HG03575 (cell line): ENCODE measurements around the gene AQP12B.
"Not testable (repeated sequence)": the region's sequence is repeated elsewhere in the genome, so short reads cannot be mapped to it uniquely, and the experiment has no call there.

Source experiments
- ATAC-seq: cut with Tn5 transposase; IDR thresholded peaks from one replicate; pipeline ENCODE4 v1.9.1; 2021; ENCODE audit not compliant: unreplicated experiment, insufficient number of reproducible peaks, low FRiP score; ENCODE audit errors: extremely low read depth

The AQP12B gene

GRCh38 chr2:240662681-240663080 is 20.0 kb downstream of the AQP12B start:
- no peak for ATAC-seq

- ATAC-seq = not testable (repeated sequence)
Measured at GRCh38 chr2:240659883-240660282, 22.8 kb downstream of the AQP12B start.

- no peak for ATAC-seq
Measured at GRCh38 chr2:240655931-240656886, 26.5 kb downstream of the AQP12B start.

- no peak for ATAC-seq
Measured at GRCh38 chr2:240651185-240651584, 31.5 kb downstream of the AQP12B start.

- ATAC-seq = no peak
Measured at GRCh38 chr2:240650254-240650965, 32.3 kb downstream of the AQP12B start.

- no peak for ATAC-seq
Measured at GRCh38 chr2:240649331-240649730, 33.4 kb downstream of the AQP12B start.

GRCh38 chr2:240648650-240649275 is 33.9 kb downstream of the AQP12B start:
- no peak for ATAC-seq

GRCh38 chr2:240648155-240648649 is 34.5 kb downstream of the AQP12B start:
- ATAC-seq = no peak

GRCh38 chr2:240647503-240648154 is 35.1 kb downstream of the AQP12B start:
- no peak for ATAC-seq

GRCh38 chr2:240646900-240647502 is 35.7 kb downstream of the AQP12B start:
- no peak for ATAC-seq

GRCh38 chr2:240646176-240646899 is 36.3 kb downstream of the AQP12B start:
- no peak for ATAC-seq

- no peak for ATAC-seq
Measured at GRCh38 chr2:240645801-240646175, 36.9 kb downstream of the AQP12B start.

GRCh38 chr2:240645346-240645745 is 37.3 kb downstream of the AQP12B start:
- ATAC-seq = no peak

GRCh38 chr2:240644859-240645301 is 37.8 kb downstream of the AQP12B start:
- ATAC-seq = no peak

- no peak for ATAC-seq
Measured at GRCh38 chr2:240644171-240644651, 38.5 kb downstream of the AQP12B start.

- no peak for ATAC-seq
Measured at GRCh38 chr2:240643811-240644150, 38.9 kb downstream of the AQP12B start.

- no peak for ATAC-seq
Measured at GRCh38 chr2:240643093-240643810, 39.4 kb downstream of the AQP12B start.

GRCh38 chr2:240642806-240643092 is 39.9 kb downstream of the AQP12B start:
- no peak for ATAC-seq
